HFF-Myc (cell line): ENCODE measurements around the gene SYNE1.

Experiments used
- DNase-seq: peaks from one replicate; pipeline ENCODE4 v3.0.0-alpha.2; 2011; ENCODE audit warnings: low read depth; ENCODE audit errors: extremely low read depth
- H3K4me3 ChIP-seq: replicated peaks from 2 replicates; pipeline ENCODE4 v1.5.1; 2011; ENCODE audit warnings: low read depth, mild to moderate bottlenecking, control low read depth, low read length
- CTCF ChIP-seq: IDR thresholded peaks from 2 replicates; pipeline ENCODE4 v1.5.1; 2012; ENCODE audit warnings: mild to moderate bottlenecking, low read depth, low read length, control low read depth; ENCODE audit errors: missing control alignments

Gene SYNE1

GRCh38 chr6:152091851-152092341 lies 545.3 kb downstream of the SYNE1 start:
- no peak for TF ChIP-seq CTCF
- H3K4me3 ChIP-seq, result no peak overlapping the region
- DNase-seq, result no peak

- no peak for TF ChIP-seq CTCF
- no peak overlapping the region for H3K4me3 ChIP-seq
- DNase-seq, result no peak
These were observed 546.0 kb downstream of the SYNE1 start for GRCh38 chr6:152091201-152091600.

GRCh38 chr6:152089992-152090391 lies 547.2 kb downstream of the SYNE1 start:
- no peak for TF ChIP-seq CTCF
- no peak overlapping the region for H3K4me3 ChIP-seq
- no peak for DNase-seq

- H3K4me3 ChIP-seq, result no peak overlapping the region
- no peak for TF ChIP-seq CTCF
- DNase-seq, result no peak
These were observed 549.5 kb downstream of the SYNE1 start for GRCh38 chr6:152087701-152088100.

- DNase-seq, result no peak
- H3K4me3 ChIP-seq, result no peak overlapping the region
- no peak for TF ChIP-seq CTCF
These were observed 550.1 kb downstream of the SYNE1 start for GRCh38 chr6:152087096-152087495.

GRCh38 chr6:152086223-152086873 lies 550.8 kb downstream of the SYNE1 start:
- DNase-seq, result no peak
- TF ChIP-seq CTCF, result no peak
- H3K4me3 ChIP-seq, result no peak overlapping the region

GRCh38 chr6:152085451-152085921 lies 551.7 kb downstream of the SYNE1 start:
- no peak for TF ChIP-seq CTCF
- DNase-seq, result no peak
- no peak overlapping the region for H3K4me3 ChIP-seq
